ENCODE results near the gene IP6K1.

DNA sequence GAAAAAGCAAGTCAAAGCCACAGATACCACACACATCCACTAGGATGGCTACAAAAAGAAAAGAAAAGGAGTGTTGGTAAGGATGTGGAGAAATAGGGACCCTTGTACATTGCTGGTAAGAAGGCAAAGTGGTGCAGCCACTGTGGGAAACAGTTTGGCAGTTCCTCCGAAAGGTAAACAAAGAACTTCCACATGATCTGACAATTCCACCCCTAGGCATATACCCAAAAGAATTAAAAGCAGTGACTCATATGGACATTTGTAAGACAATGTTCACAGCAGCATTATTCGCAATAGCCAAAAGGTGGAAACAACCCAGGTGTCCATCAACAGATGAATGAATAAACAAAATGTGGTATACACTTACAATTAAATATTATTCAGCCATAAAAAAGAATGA, 40.4 kb downstream of the IP6K1 start:
- TF ChIP-seq, protein P1, sequence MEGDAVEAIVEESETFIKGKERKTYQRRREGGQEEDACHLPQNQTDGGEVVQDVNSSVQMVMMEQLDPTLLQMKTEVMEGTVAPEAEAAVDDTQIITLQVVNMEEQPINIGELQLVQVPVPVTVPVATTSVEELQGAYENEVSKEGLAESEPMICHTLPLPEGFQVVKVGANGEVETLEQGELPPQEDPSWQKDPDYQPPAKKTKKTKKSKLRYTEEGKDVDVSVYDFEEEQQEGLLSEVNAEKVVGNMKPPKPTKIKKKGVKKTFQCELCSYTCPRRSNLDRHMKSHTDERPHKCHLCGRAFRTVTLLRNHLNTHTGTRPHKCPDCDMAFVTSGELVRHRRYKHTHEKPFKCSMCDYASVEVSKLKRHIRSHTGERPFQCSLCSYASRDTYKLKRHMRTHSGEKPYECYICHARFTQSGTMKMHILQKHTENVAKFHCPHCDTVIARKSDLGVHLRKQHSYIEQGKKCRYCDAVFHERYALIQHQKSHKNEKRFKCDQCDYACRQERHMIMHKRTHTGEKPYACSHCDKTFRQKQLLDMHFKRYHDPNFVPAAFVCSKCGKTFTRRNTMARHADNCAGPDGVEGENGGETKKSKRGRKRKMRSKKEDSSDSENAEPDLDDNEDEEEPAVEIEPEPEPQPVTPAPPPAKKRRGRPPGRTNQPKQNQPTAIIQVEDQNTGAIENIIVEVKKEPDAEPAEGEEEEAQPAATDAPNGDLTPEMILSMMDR (IDR thresholded peaks at IDR 0.05 in 4 of 5, conservative IDR thresholded peaks at IDR 0.05 in 1 of 5): no peak
- TF ChIP-seq POLR2A (IDR thresholded peaks at IDR 0.05): no peak

Measured in gastrocnemius medialis (tissue), 4 donors.